Measurements from ENCODE around the gene AMH.

The AMH gene

DNA sequence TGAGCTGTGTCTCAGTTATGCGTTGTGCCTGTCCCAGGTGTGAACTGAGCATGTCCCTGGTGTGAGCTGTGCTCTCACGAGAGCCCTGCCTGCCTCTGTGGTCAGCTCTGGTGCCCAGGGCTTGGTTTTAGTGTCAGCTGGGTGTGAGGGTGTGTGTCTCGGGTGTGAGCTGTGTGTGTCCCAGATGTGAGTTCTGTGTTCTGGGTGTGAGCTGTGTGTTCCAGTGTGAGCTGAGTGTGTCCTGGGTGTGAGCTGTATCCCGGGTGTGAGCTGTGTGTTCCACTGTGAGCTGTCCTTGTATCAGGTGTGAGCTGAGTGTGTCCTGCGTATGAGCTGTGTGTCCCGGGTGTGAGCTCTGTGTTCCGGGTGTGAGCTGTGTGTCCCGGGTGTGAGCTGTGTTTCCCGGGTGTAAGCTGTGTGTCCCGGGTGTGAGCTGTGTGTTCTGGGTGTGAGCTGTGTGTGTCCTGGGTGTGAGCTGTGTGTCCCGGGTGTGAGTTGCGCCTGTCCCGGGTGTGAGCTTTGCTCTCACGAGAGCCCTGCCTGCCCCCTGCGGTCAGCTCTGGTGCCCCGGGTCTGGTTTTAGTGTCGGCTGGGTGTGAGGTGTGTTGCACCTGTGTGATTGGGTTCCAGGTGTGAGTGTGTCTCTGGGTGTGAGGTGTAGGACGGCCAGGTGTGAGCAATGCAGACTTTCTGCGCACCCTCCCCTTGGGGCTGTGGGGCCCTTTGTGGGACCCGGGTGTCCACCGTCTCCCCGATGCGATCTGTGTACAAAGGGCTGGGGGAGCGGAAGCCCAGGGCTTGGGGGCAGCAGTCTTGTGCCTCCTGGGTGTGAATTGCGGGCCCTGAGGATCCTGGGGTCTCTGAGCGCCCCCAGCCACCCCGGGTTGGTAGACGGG lies 39.9 kb downstream of the AMH start:
- no peak for DNase-seq

DNA sequence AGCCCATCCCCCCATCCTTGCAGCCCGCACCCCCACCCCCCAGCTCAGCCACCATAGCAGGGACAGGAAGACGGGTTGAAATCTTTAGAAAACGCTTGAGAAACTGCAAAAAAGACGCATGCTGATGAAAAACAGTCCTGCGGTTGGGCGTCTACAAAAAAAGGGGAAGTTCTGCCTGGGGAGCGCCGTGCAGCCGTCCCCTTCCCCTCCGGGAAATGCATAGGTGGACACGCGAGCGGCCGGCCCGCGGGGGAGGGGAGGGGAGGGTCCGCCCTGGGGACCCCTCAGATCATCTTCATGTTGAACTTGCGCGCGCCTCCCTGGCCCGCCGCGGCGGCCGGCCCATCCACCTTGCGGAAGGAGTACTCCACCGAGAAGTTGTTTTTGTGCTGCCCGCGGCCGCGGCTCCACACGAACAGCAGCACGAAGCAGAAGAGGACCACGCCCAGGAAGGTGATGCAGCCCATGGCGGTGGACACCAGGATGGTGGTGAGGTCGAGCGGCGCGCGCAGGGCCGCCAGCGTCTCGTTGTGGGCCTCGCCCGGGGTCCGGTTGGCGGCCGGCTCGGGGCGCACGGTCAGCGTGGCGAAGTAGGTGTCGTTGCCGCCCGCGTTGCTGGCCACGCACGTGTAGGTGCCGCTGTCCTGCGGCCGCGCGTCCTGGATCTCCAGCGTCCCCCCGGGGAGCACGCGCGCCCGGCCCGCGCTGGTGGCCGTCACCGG lies 40.8 kb downstream of the AMH start:
- DNase-seq: peak; percentile 57 to 61

DNA sequence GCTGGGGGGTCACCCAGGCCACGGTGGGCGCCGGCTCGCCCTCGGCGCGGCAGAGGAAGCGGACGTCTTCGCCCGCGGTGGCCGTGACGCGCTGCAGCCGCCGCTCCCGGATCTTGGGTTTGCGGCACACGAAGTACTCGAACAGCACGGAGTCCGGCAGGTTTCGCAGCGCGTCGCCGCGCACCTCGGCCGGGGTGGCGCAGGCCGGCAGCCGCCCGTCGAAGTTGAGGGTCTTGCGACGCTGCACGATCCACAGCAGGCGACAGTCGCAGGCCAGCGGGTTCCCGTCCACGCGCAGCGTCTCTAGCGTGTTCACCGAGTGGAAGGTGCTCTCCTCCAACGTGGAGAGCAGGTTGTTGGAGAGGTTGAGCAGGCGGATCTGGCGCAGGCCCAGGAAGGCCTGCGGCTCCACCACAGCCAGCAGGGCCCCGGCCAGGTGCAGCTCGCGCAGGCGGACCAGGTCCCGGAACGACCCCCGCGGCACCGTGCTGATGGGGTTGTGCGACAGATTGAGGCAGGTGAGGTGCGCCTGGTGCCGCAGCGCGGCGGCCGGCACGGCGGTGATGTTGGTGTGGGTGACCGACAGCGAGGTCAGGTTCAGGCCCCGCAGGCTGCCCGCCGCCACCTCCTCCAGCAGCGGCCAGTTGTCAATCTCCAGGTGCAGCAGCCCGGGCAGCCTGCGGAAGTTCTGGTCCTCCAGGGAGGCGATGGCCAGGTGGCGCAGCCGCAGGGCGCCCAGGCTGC lies 41.5 kb downstream of the AMH start:
- DNase-seq: peak; percentile 28 to 29

DNA sequence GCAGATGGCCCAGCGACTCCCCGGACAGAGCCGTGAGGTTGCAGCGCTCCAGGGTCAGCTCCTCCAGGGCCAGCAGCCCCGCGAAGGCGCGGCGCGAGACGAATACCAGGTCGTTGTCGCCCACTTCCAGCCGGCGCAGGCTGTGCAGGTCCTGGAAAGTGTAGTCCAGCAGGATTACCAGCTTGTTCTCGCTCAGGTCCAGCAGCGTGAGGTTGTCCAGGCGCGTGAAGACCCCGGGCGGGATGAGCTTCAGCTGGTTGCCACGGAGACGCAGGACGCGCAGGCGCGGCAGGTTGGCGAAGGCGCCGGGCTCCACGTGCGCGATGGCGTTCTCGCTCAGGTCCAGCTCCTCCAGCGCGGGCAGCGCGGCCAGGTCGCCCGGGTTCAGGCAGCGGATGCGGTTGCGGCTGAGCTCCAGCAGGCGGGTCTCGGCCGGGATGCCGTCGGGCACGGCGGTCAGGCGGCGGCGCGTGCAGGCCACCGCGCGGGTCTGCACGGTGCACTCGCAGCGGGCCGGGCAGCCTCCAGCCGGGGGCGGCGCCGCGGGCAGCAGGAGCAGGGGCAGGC lies 42.1 kb downstream of the AMH start:
- DNase-seq: no peak

DNA sequence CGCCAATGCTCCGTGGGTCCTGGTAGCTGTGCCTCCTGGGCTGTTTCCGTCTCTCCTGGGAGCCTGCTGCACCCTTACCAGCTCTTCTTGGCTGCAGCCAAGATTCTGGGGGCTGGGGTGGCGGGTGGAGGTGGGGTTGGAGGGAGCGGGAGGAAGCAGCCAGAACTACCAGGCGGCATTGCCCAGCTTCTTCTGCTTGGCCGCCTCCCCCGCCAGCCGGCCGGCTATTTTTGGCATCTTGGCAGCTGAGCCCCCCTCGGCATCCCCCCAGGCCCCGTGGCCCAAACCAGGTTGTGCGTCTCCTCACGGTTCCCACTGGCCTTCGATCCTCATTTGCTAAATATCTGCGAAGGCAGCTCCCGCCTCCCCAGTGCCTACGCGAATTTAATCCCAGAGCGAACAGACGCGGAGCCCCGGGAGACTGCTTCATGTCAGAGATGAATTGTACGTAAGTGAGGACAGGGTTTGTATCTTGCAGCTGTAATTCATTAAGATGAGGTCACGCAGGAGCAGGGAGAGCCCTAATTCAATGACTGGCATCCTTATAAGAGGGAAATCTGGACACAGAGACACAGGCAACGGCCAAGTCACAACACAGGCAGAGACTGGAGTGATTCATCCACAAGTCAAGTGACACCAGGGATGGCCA lies 45.7 kb downstream of the AMH start:
- no peak for DNase-seq

DNA sequence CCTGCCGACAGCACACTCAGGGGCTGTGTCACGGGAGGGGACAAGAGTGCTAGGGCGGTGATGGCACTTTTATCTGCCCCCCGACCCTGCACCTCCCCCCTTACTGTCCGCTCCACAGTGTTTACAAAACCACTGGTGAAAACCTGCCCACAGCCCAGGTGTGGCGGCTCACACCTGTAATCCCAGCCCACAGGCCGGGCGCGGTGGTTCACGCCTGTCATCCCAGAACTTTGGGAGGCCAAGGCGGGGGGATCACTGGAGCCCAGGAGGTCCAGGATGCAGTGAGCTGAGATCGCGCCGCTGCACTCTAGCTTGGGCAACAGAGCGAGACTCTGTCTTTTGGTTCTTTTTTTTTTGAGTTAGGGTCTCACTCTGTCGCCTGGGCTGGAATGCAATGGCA lies 47.0 kb downstream of the AMH start:
- DNase-seq: no peak

DNA sequence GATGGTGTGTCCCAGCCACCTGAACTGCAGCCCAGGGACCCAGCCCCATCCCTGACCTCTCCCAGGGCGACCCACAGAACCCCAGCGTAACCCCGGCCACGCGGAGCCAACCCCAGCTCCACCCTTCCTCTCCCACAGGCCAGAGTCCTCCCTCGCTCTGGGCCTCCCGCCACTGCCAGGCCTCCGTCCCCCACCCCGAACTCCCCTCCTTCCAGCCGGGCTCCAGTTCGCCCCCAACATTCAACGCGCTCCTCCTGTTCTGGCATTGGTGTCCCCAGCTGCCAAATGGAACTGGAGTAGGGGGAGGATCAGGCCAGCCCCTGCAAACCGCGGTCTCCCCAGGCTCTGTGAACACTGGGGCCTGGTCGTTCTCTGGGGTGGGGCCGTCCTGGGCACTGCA lies 51.4 kb downstream of the AMH start:
- DNase-seq: no peak
